HCT116 (cell line): ENCODE measurements around the gene PRICKLE3. TPM values are rescaled to one million over a fixed set of nuclear protein-coding genes. Genes with fewer than 3 reads are reported as not detected.

Experiments
- ATAC-seq: fragments of 200-7000 bp; cut with Tn5 transposase; 2 replicates; pipeline ENCODE4 v1.9.1; 2020; ENCODE audit warnings: mild to moderate bottlenecking, moderate library complexity
- BruUV-seq: library from RNA; stranded (reverse); fragments of 400-500 nt; replicated peaks from 2 replicates; lab custom pipeline; 2021; lab: Mats Ljungman, UMichigan
- CTCF ChIA-PET: fragments of 300-600 bp; sonication (Branson Sonifier 250); formaldehyde crosslinking; loops from one replicate; lab custom pipeline; 2021; ENCODE audit warnings: antibody characterized with exemption; lab: Charles Lee
- POLR2A ChIA-PET: fragments of 300-600, 350-600 bp; sonication (Branson Sonifier 250); formaldehyde crosslinking; loops from one replicate; lab custom pipeline; 2021; ENCODE audit warnings: antibody characterized with exemption; lab: Charles Lee
- RAD21 ChIA-PET, 2 experiments: fragments of 300-600 bp; sonication (Branson Sonifier 250); formaldehyde crosslinking; loops; one replicate each; lab custom pipeline; 2023; ENCODE audit warnings: low total read pairs in 2 of 2; ENCODE audit not compliant: uncharacterized antibody in 2 of 2, unreplicated experiment in 2 of 2, low non-redundant PET in 1 of 2; lab: Charles Lee
- DNase-seq: peaks from one replicate; pipeline ENCODE4 v3.0.0-alpha.2; 2010; ENCODE audit warnings: low read depth, low spot score
- H2AFZ ChIP-seq: fragments of 200-600 bp; shearing (Covaris generic), sonication (generic); 2 replicates; pipeline ENCODE4 v1.6.1; 2017; ENCODE audit warnings: low read depth, mixed run types, mixed read lengths, antibody characterized with exemption, low read length; ENCODE audit not compliant: poor library complexity, severe bottlenecking
- H3K27ac ChIP-seq: 2 replicates; pipeline ENCODE4 v1.5.1; 2012; ENCODE audit warnings: low read depth, low read length
- H3K27me3 ChIP-seq: fragments of 200-600 bp; sonication (generic); 2 replicates; pipeline ENCODE4 v1.6.1; 2016; ENCODE audit warnings: mixed run types, low read length, mixed read lengths; ENCODE audit not compliant: insufficient read depth
- H3K36me3 ChIP-seq, 2 experiments: fragments of 200-500 bp in 1 of 2; fragments of 200-600 bp in 1 of 2; sonication (Bioruptor generic) in 1 of 2; sonication (generic) in 1 of 2; 2 replicates each; pipeline versions ENCODE4 v1.5.1 to v1.6.1; 2014 to 2016; ENCODE audit warnings: low read length in 2 of 2, inconsistent platforms in 1 of 2, mixed read lengths in 1 of 2, mixed run types in 1 of 2; ENCODE audit not compliant: insufficient read depth in 2 of 2, control insufficient read depth in 1 of 2
- H3K4me1 ChIP-seq, 2 experiments: fragments of 200-600 bp in 1 of 2; sonication (generic) in 1 of 2; 2 replicates each; pipeline versions ENCODE4 v1.5.1 to v1.6.1; 2012 to 2017; ENCODE audit warnings: low read length in 2 of 2, inconsistent platforms in 1 of 2, mild to moderate bottlenecking in 1 of 2, mixed read lengths in 1 of 2, mixed run types in 1 of 2, moderate library complexity in 1 of 2; ENCODE audit not compliant: insufficient read depth in 2 of 2, control insufficient read depth in 1 of 2
- H3K4me2 ChIP-seq: fragments of 200-600 bp; sonication (generic); 2 replicates; pipeline ENCODE4 v1.6.1; 2017; ENCODE audit warnings: mixed run types, low read length, mixed read lengths
- H3K4me3 ChIP-seq, 2 experiments: fragments of 200-600 bp in 1 of 2; sonication (generic) in 1 of 2; replicated peaks in 1 of 2; 2 replicates each; pipeline ENCODE4 v1.5.1; 2011 to 2016; ENCODE audit warnings: low read length in 2 of 2, control low read depth in 1 of 2, low read depth in 1 of 2, mild to moderate bottlenecking in 1 of 2, mixed read lengths in 1 of 2, mixed run types in 1 of 2
- H3K79me2 ChIP-seq: fragments of 200-600 bp; sonication (generic); 2 replicates; pipeline ENCODE4 v1.6.1; 2017; ENCODE audit warnings: mild to moderate bottlenecking, mixed run types, low read length, moderate library complexity, mixed read lengths; ENCODE audit not compliant: insufficient read depth
- H3K9ac ChIP-seq: fragments of 200-600 bp; sonication (generic); 2 replicates; pipeline ENCODE4 v1.6.1; 2016; ENCODE audit warnings: low read length, mixed read lengths
- H3K9me2 ChIP-seq: fragments of 200-600 bp; sonication (generic), shearing (Covaris generic); 2 replicates; pipeline ENCODE4 v1.6.1; 2017; ENCODE audit warnings: mixed run types, mild to moderate bottlenecking, moderate library complexity; ENCODE audit not compliant: insufficient read depth
- H3K9me3 ChIP-seq, 2 experiments: fragments of 200-500 bp in 1 of 2; fragments of 200-600 bp in 1 of 2; sonication (Bioruptor generic) in 1 of 2; sonication (generic) in 1 of 2; 2 replicates each; pipeline ENCODE4 v1.6.1; 2014 to 2017; ENCODE audit warnings: low read length in 2 of 2, mixed read lengths in 2 of 2, inconsistent platforms in 1 of 2, low read depth in 1 of 2, mild to moderate bottlenecking in 1 of 2, mixed run types in 1 of 2, moderate library complexity in 1 of 2; ENCODE audit not compliant: control insufficient read depth in 1 of 2, insufficient read depth in 1 of 2
- H4K20me1 ChIP-seq: fragments of 200-600 bp; sonication (generic), shearing (Covaris generic); 2 replicates; pipeline ENCODE4 v1.6.1; 2017; ENCODE audit warnings: mixed run types, mild to moderate bottlenecking, moderate library complexity; ENCODE audit not compliant: insufficient read depth
- ATF3 ChIP-seq: IDR thresholded peaks from 2 replicates; pipeline ENCODE4 v1.6.1; 2012
- CBX3 ChIP-seq: IDR thresholded peaks from 2 replicates; pipeline ENCODE4 v1.6.1; 2012; ENCODE audit warnings: low read depth
- CEBPB ChIP-seq: IDR thresholded peaks from 2 replicates; pipeline ENCODE4 v1.6.1; 2012; ENCODE audit warnings: low read depth
- CTCF ChIP-seq, 3 experiments: fragments of 200-600 bp in 1 of 3; sonication (generic) in 1 of 3; IDR thresholded peaks in 2 of 3; conservative IDR thresholded peaks in 1 of 3; 2 replicates each; pipeline ENCODE4 v1.5.1; 2012 to 2017; ENCODE audit warnings: low read depth in 2 of 3, low read length in 2 of 3, antibody characterized with exemption in 1 of 3, borderline replicate concordance in 1 of 3, control low read depth in 1 of 3, mild to moderate bottlenecking in 1 of 3, mixed read lengths in 1 of 3, mixed run types in 1 of 3, moderate library complexity in 1 of 3; ENCODE audit not compliant: insufficient read depth in 1 of 3
- ELF1 ChIP-seq: IDR thresholded peaks from 2 replicates; pipeline ENCODE4 v1.6.1; 2012; ENCODE audit warnings: low read depth, borderline replicate concordance
- EZH2 ChIP-seq: fragments of 200-600 bp; sonication (generic); IDR thresholded peaks from 2 replicates; pipeline ENCODE4 v1.6.1; 2017; ENCODE audit warnings: antibody characterized with exemption, mixed run types
- EZH2phosphoT487 ChIP-seq: fragments of 200-600 bp; IDR thresholded peaks from 2 replicates; pipeline ENCODE4 v1.6.1; 2018; ENCODE audit warnings: antibody characterized with exemption, borderline replicate concordance
- FOSL1 ChIP-seq: IDR thresholded peaks from 2 replicates; pipeline ENCODE4 v1.6.1; 2012; ENCODE audit warnings: low read depth
- POLR2A ChIP-seq: IDR thresholded peaks from 2 replicates; pipeline ENCODE4 v1.7.0; 2011; ENCODE audit warnings: borderline replicate concordance; ENCODE audit not compliant: insufficient read depth, insufficient read length; ENCODE audit errors: extremely low read depth
- POLR2AphosphoS5 ChIP-seq: IDR thresholded peaks from 2 replicates; pipeline ENCODE4 v1.6.1; 2011; ENCODE audit warnings: mild to moderate bottlenecking, low read depth, low read length, moderate library complexity
- RAD21 ChIP-seq: IDR thresholded peaks from 2 replicates; pipeline ENCODE4 v1.6.1; 2012; ENCODE audit warnings: low read depth, mild to moderate bottlenecking
- SIN3A ChIP-seq: IDR thresholded peaks from 2 replicates; pipeline ENCODE4 v1.6.1; 2012; ENCODE audit warnings: low read depth
- SP1 ChIP-seq: IDR thresholded peaks from 2 replicates; pipeline ENCODE4 v1.6.1; 2012; ENCODE audit warnings: low read depth
- TCF7L2 ChIP-seq: IDR thresholded peaks from 2 replicates; pipeline ENCODE4 v1.7.0; 2011; ENCODE audit warnings: borderline replicate concordance, inconsistent platforms; ENCODE audit not compliant: insufficient read depth, insufficient read length; ENCODE audit errors: extremely low read depth
- YY1 ChIP-seq: IDR thresholded peaks from 2 replicates; pipeline ENCODE4 v1.6.1; 2011; ENCODE audit warnings: low read length, low read depth, moderate library complexity, mild to moderate bottlenecking; ENCODE audit not compliant: insufficient replicate concordance; ENCODE audit errors: extremely low read depth
- ZFX ChIP-seq: fragments of 450-650 bp; IDR thresholded peaks from 2 replicates; pipeline ENCODE4 v1.6.1; 2017
- ZNF274 ChIP-seq: fragments of 200-500 bp; sonication (Bioruptor generic); IDR thresholded peaks from 2 replicates; pipeline ENCODE4 v1.6.1; 2014; ENCODE audit warnings: mild to moderate bottlenecking, low read depth, low read length, inconsistent platforms
- intact Hi-C: fragments of 100-400 bp; cut with micrococcal nuclease; formaldehyde crosslinking; loops from 2 replicates; pipeline ENCODE4 v1.10.0; 2022
- total RNA-seq: library from RNA; stranded (reverse); gene quantifications from one replicate; pipeline ENCODE4 v1.2.1, GENCODE V29; 2021; ENCODE audit not compliant: unreplicated experiment

The PRICKLE3 gene
- total RNA-seq, 1 experiment from 2014 or later, result 27.8 TPM

- H3K9ac ChIP-seq, result peak overlapping the region; percentile 80
- no peaks in the 10 kb centered on the region for H3K36me3 ChIP-seq
- ChIA-PET CTCF (interaction anchor here (1.0 to 1.4 kb wide), 3 partner anchors 25 to 562 kb away, joined by 3 to 5 read pairs (median 5); no protein-coding TSS in a partner anchor), RAD21 (no interaction called here), POLR2A (interaction anchor here (0.9 to 2.5 kb wide), 6 partner anchors 14 to 294 kb away, joined by 3 to 21 read pairs (median 5); partner anchors contain the start of genes PLP2, PQBP1 and TIMM17B)
- peaks cover 14 to 32% of the 10 kb centered on the region in 2 experiments for H3K4me1 ChIP-seq
- peak overlapping the region; percentile 71 for H3K4me3 ChIP-seq
- no peaks in the 10 kb centered on the region for H3K9me2 ChIP-seq
- H3K4me2 ChIP-seq, result peak overlapping the region; percentile 78
- no peaks in the 10 kb centered on the region for H4K20me1 ChIP-seq
- H3K79me2 ChIP-seq, result no peaks in the 10 kb centered on the region; the same call in 1 of the 2 replicates
- TF ChIP-seq ZFX (peak; percentile 75; the same call in 1 of the 2 replicates), SIN3A (no peak), EZH2 (no peak), RAD21 (no peak), CBX3 (no peak), ZNF274 (no peak), FOSL1 (no peak), ELF1 (no peak)
- H3K9me3 ChIP-seq, result no peaks in the 10 kb centered on the region
- H3K27me3 ChIP-seq, result no peaks in the 10 kb centered on the region
- intact Hi-C loops, result loop anchor here (1.0 to 10.0 kb wide), 4 partner anchors 9 to 643 kb away; partner anchors contain the start of genes PPP1R3F and SYP
- TSS peak; percentile 76 for BruUV-seq
- H2AFZ ChIP-seq, result no peak overlapping the region
- peak overlapping the region; percentile 85 for H3K27ac ChIP-seq
- no peak for DNase-seq
- ATAC-seq, result peak; percentile 10
Measured at GRCh38 chrX:49191574-49192011, 5.4 kb upstream of the PRICKLE3 start.

GRCh38 chrX:49190821-49191573 is 4.8 kb upstream of the PRICKLE3 start:
- no peaks in the 10 kb centered on the region for H4K20me1 ChIP-seq
- peaks cover 14 to 36% of the 10 kb centered on the region in 2 experiments for H3K4me1 ChIP-seq
- no TSS peak for BruUV-seq
- ChIA-PET POLR2A (interaction anchor here (0.6 to 2.5 kb wide), 16 partner anchors 10 to 1791 kb away, joined by 3 to 21 read pairs (median 4); partner anchors contain the start of genes CCDC22, PLP2, PQBP1 and TIMM17B), CTCF (interaction anchor here (1.0 to 1.1 kb wide), 3 partner anchors 20 to 84 kb away, joined by 3 to 5 read pairs (median 3); partner anchors contain the start of gene PLP2), RAD21 (no interaction called here)
- H3K27ac ChIP-seq, result peak overlapping the region; percentile 85
- no peaks in the 10 kb centered on the region for H3K9me2 ChIP-seq
- intact Hi-C loops, result loop anchor here (2.0 to 10.0 kb wide), 3 partner anchors 78 to 644 kb away; partner anchors contain the start of gene PPP1R3F
- no peak overlapping the region for H2AFZ ChIP-seq
- H3K36me3 ChIP-seq, result no peaks in the 10 kb centered on the region
- no peaks in the 10 kb centered on the region for H3K9me3 ChIP-seq
- H3K79me2 ChIP-seq, result peaks cover 2% of the 10 kb centered on the region; the same call in 1 of the 2 replicates
- ATAC-seq (peak; percentile 88), DNase-seq (peak; percentile 99)
- H3K4me2 ChIP-seq, result peak overlapping the region; percentile 78
- H3K4me3 ChIP-seq, result peak overlapping the region; percentile 71
- peak overlapping the region; percentile 80 for H3K9ac ChIP-seq
- no peaks in the 10 kb centered on the region for H3K27me3 ChIP-seq
- TF ChIP-seq EZH2phosphoT487, result no peak
- TF ChIP-seq ZFX, result no peak; the same call in 1 of the 2 replicates
- peak; percentile 70 for TF ChIP-seq POLR2A
- no peak for TF ChIP-seq ATF3
- no peak for TF ChIP-seq SP1
- TF ChIP-seq TCF7L2, result peak; percentile 92
- no peak for TF ChIP-seq EZH2
- no peak for TF ChIP-seq CEBPB
- TF ChIP-seq YY1, result peak; percentile 4
- TF ChIP-seq CTCF (IDR thresholded peaks at IDR 0.05 in 2 of 3, conservative IDR thresholded peaks at IDR 0.05 in 1 of 3; ENCODE audit: borderline replicate concordance in 1 of 3, insufficient read depth in 1 of 3, low read depth in 2 of 3, low read length in 2 of 3), result no peak
- TF ChIP-seq POLR2AphosphoS5, result peak; percentile 92
